ENCODE measurements around the gene C19orf81. TPM values are rescaled to one million over a fixed set of nuclear protein-coding genes. Genes with fewer than 3 reads are reported as not detected.

The C19orf81 gene
- total RNA-seq, 1 experiment from 2014 or later: 0.41 TPM

DNA sequence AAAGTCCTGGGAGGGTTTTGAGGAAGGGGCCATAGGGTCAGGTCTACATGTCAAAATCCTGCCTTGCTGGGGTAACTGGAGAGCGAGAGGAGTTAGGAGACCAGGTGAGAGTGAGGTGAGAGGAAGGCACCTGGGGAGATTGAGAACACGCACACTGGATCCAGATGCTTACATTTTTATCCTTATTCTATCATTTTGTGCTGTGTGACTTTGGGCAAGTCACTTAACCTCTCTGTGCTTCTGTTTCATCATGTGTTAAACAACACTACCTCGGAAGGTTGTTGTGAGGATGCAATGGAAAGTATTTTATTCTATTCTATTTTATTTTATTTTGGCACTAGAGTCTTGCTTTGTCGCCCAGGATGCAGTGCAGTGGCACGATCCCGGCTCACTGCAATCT is 3.5 kb downstream of the C19orf81 start:
- DNase-seq: no peak
- no TSS peak for BruUV-seq (replicated peaks)
- H3K9me3 ChIP-seq: peaks cover 28% of the 10 kb centered on the region
- Mint-ChIP-seq H3K4me1 (ENCODE audit: low read depth, unreplicated experiment) (peaks cover 20% of the 10 kb centered on the region), H3K4me3 (ENCODE audit: unreplicated experiment) (no peak overlapping the region), H3K27ac (ENCODE audit: unreplicated experiment) (no peak overlapping the region), H3K36me3 (ENCODE audit: insufficient read depth, unreplicated experiment) (peaks cover 6% of the 10 kb centered on the region), H3K9me3 (ENCODE audit: unreplicated experiment) (peaks cover 43% of the 10 kb centered on the region), H3K27me3 (ENCODE audit: insufficient read depth, unreplicated experiment) (no peaks in the 10 kb centered on the region)
- no peaks in the 10 kb centered on the region for H3K27me3 ChIP-seq (replicated peaks; ENCODE audit: control insufficient read depth, insufficient read depth, low read length)
- POLR2A ChIA-PET: no interaction called here
- H3K36me3 ChIP-seq (ENCODE audit: control insufficient read depth, insufficient read depth, low read length): no peaks in the 10 kb centered on the region
- CTCF ChIA-PET: no interaction called here
- no peak overlapping the region for H3K4me3 ChIP-seq (ENCODE audit: low read depth, low read length)
- peaks cover 9% of the 10 kb centered on the region for H3K4me1 ChIP-seq
- intact Hi-C loops (cut with micrococcal nuclease; ENCODE audit: unreplicated experiment): no loop called here
- TF ChIP-seq, protein P1, sequence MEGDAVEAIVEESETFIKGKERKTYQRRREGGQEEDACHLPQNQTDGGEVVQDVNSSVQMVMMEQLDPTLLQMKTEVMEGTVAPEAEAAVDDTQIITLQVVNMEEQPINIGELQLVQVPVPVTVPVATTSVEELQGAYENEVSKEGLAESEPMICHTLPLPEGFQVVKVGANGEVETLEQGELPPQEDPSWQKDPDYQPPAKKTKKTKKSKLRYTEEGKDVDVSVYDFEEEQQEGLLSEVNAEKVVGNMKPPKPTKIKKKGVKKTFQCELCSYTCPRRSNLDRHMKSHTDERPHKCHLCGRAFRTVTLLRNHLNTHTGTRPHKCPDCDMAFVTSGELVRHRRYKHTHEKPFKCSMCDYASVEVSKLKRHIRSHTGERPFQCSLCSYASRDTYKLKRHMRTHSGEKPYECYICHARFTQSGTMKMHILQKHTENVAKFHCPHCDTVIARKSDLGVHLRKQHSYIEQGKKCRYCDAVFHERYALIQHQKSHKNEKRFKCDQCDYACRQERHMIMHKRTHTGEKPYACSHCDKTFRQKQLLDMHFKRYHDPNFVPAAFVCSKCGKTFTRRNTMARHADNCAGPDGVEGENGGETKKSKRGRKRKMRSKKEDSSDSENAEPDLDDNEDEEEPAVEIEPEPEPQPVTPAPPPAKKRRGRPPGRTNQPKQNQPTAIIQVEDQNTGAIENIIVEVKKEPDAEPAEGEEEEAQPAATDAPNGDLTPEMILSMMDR (IDR thresholded peaks at IDR 0.05; ENCODE audit: insufficient read depth in 1 of 2, low read depth in 1 of 2, low read length in 1 of 2, severe bottlenecking in 1 of 2, unreplicated experiment in 1 of 2): no peak

DNA sequence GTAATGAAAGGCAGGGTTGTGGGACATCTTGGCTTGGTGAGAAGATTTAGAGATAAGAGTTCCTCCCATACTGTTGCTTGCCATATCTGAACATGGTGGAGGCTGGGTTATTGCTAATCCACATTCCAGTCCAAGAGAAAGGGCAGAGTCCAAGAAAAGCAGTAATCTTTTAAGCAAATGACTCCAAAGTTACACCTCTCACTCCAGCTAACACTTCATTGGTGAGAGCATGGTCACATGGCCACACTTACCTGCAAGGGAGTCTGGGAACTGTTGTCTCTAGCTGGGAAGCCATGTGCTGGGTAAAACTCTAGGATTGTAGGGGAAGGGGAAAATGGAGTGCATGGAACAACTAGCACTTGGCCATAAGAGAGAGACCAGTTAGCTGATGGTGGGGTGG is 5.6 kb downstream of the C19orf81 start:
- ChIA-PET POLR2A (no interaction called here), CTCF (interaction anchor here (0.6 kb wide), 1 partner anchor 57 kb away, joined by 3 read pairs; no protein-coding TSS in a partner anchor)
- Histone ChIP-seq H3K4me3 (ENCODE audit: low read depth, low read length) (no peak overlapping the region), H3K36me3 (ENCODE audit: control insufficient read depth, insufficient read depth, low read length) (no peaks in the 10 kb centered on the region), H3K27me3 (replicated peaks; ENCODE audit: control insufficient read depth, insufficient read depth, low read length) (no peaks in the 10 kb centered on the region), H3K4me1 (peaks cover 9% of the 10 kb centered on the region), H3K9me3 (peaks cover 30% of the 10 kb centered on the region)
- Mint-ChIP-seq H3K27ac (ENCODE audit: unreplicated experiment) (peak overlapping the region; percentile 75), H3K4me1 (ENCODE audit: low read depth, unreplicated experiment) (peaks cover 26% of the 10 kb centered on the region), H3K36me3 (ENCODE audit: insufficient read depth, unreplicated experiment) (peaks cover 6% of the 10 kb centered on the region), H3K4me3 (ENCODE audit: unreplicated experiment) (peak overlapping the region; percentile 48), H3K9me3 (ENCODE audit: unreplicated experiment) (peaks cover 54% of the 10 kb centered on the region), H3K27me3 (ENCODE audit: insufficient read depth, unreplicated experiment) (no peaks in the 10 kb centered on the region)
- DNase-seq: peak; percentile 65 to 79
- intact Hi-C loops (cut with micrococcal nuclease; ENCODE audit: unreplicated experiment): no loop called here
- BruUV-seq (replicated peaks): no TSS peak
- TF ChIP-seq, protein P1 (IDR thresholded peaks at IDR 0.05; ENCODE audit: insufficient read depth in 1 of 2, low read depth in 1 of 2, low read length in 1 of 2, severe bottlenecking in 1 of 2, unreplicated experiment in 1 of 2): no peak

DNA sequence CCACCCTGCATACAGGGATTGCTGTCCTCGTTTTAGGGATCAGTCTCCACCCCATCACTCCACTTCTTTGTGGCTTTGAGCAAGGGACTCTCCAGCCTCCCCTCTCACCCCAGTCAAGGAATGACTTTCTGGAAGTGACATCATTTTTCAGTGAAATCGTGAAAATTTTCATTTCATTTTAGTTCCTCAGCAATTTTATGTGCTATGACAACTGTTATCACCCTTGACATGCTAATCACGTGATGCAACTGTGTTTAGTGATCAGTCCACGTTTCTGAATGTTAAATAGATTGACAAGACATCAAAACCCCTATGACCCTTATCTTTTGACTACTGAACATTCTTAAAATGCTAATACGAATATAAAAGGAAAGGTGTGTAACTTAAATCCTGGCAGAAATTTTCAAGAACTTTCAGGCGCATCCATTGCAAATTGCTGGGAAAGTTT is 8.0 kb downstream of the C19orf81 start:
- Histone ChIP-seq H3K36me3 (ENCODE audit: control insufficient read depth, insufficient read depth, low read length) (no peaks in the 10 kb centered on the region), H3K9me3 (peaks cover 30% of the 10 kb centered on the region), H3K4me1 (peaks cover 9% of the 10 kb centered on the region), H3K4me3 (ENCODE audit: low read depth, low read length) (no peak overlapping the region), H3K27me3 (replicated peaks; ENCODE audit: control insufficient read depth, insufficient read depth, low read length) (no peaks in the 10 kb centered on the region)
- TF ChIP-seq, protein P1 (IDR thresholded peaks at IDR 0.05; ENCODE audit: insufficient read depth in 1 of 2, low read depth in 1 of 2, low read length in 1 of 2, severe bottlenecking in 1 of 2, unreplicated experiment in 1 of 2): no peak
- no peak overlapping the region for H3K27ac Mint-ChIP-seq (ENCODE audit: unreplicated experiment)
- H3K9me3 Mint-ChIP-seq (ENCODE audit: unreplicated experiment): peaks cover 71% of the 10 kb centered on the region
- no peak overlapping the region for H3K4me3 Mint-ChIP-seq (ENCODE audit: unreplicated experiment)
- intact Hi-C loops (cut with micrococcal nuclease; ENCODE audit: unreplicated experiment): no loop called here
- no peaks in the 10 kb centered on the region for H3K27me3 Mint-ChIP-seq (ENCODE audit: insufficient read depth, unreplicated experiment)
- H3K4me1 Mint-ChIP-seq (ENCODE audit: low read depth, unreplicated experiment): peaks cover 24% of the 10 kb centered on the region
- ChIA-PET CTCF (no interaction called here), POLR2A (no interaction called here)
- DNase-seq: no peak
- no TSS peak for BruUV-seq (replicated peaks)
- peaks cover 6% of the 10 kb centered on the region for H3K36me3 Mint-ChIP-seq (ENCODE audit: insufficient read depth, unreplicated experiment)

Data from Caco-2 (cell line).